Adipose tissue (tissue), 3 donors: ENCODE data around the gene TSNAX. TPM values are rescaled to one million over a fixed set of nuclear protein-coding genes. Genes with fewer than 3 reads are reported as not detected.
"Not testable (repeated sequence)": the region's sequence is repeated elsewhere in the genome, so short reads cannot be mapped to it uniquely, and the experiment has no call there.

Source experiments
- H3K27ac ChIP-seq: one replicate; pipeline ENCODE4 v1.5.1; 2013; ENCODE audit warnings: low read depth, low read length
- WGBS, 3 donors: extraction: QIAGEN DNeasy Blood & Tissue Kit; methylation state at CpG; one replicate each; pipeline ENCODE4 v1.1.7; 2013; 5-methylcytosine and 5-hydroxymethylcytosine counted together
- polyA plus RNA-seq, 3 donors: library from polyadenylated mRNA; stranded (reverse); fragments of 200-250 nt; gene quantifications; one replicate each; pipeline ENCODE4 v1.2.3, GENCODE V29; 2013
- donor health status: healthy with polysubstance abuse.
- donor health status: Bipolar disorder and iron deficiency.
- donor health status: healthy.

Gene TSNAX
- polyA plus RNA-seq, 3 donors, result 9.6 to 22.0 (median 20.2) TPM

GRCh38 chr1:231590453-231591198 is 62.2 kb downstream of the TSNAX start:
- H3K27ac ChIP-seq, result no peak overlapping the region
- WGBS, 3 donors, result 20 to 23% (median 22%) methylated on average over 12 of the region's 12 CpGs

- 75 to 77% (median 75%) methylated on average over 11 of the region's 11 CpGs for WGBS, 3 donors
- no peak overlapping the region for H3K27ac ChIP-seq
Measured at GRCh38 chr1:231591466-231591865, 63.0 kb downstream of the TSNAX start.

GRCh38 chr1:231592809-231593208 is 64.3 kb downstream of the TSNAX start:
- no peak overlapping the region for H3K27ac ChIP-seq
- 60 to 100% (median 96%) methylated on average over 1 of the region's 1 CpG for WGBS, 3 donors

- WGBS, 3 donors, result 88 to 94% (median 90%) methylated on average over 1 of the region's 1 CpG
- not testable (repeated sequence) for H3K27ac ChIP-seq
Measured at GRCh38 chr1:231593264-231593663, 64.8 kb downstream of the TSNAX start.

- H3K27ac ChIP-seq, result no peak overlapping the region
- WGBS, 3 donors, result 35 to 64% (median 42%) methylated on average over 2 of the region's 2 CpGs
Measured at GRCh38 chr1:231594123-231594522, 65.7 kb downstream of the TSNAX start.

GRCh38 chr1:231594749-231595148 is 66.3 kb downstream of the TSNAX start:
- H3K27ac ChIP-seq, result no peak overlapping the region
- 84 to 85% (median 85%) methylated on average over 4 of the region's 4 CpGs for WGBS, 3 donors

GRCh38 chr1:231596337-231596791 is 67.9 kb downstream of the TSNAX start:
- H3K27ac ChIP-seq, result no peak overlapping the region
- 29 to 42% (median 40%) methylated on average over 5 of the region's 5 CpGs for WGBS, 3 donors

- H3K27ac ChIP-seq, result no peak overlapping the region
Measured at GRCh38 chr1:231597971-231598370, 69.5 kb downstream of the TSNAX start.

GRCh38 chr1:231600458-231600976 is 72.0 kb downstream of the TSNAX start:
- no peak overlapping the region for H3K27ac ChIP-seq
- 36 to 54% (median 36%) methylated on average over 7 of the region's 7 CpGs for WGBS, 3 donors

More at GRCh38 chr1:231597971-231598370, 69.5 kb downstream of the TSNAX start:
- WGBS, 3 donors, result 73 to 85% (median 78%) methylated on average over 1 of the region's 1 CpG

- WGBS, 3 donors, result 32 to 61% (median 49%) methylated on average over 5 of the region's 5 CpGs
- H3K27ac ChIP-seq, result no peak overlapping the region
Measured at GRCh38 chr1:231601824-231602672, 73.6 kb downstream of the TSNAX start.

GRCh38 chr1:231602673-231602984 is 74.2 kb downstream of the TSNAX start:
- 86 to 96% (median 89%) methylated on average over 4 of the region's 4 CpGs for WGBS, 3 donors
- H3K27ac ChIP-seq, result no peak overlapping the region

GRCh38 chr1:231603598-231604275 is 75.3 kb downstream of the TSNAX start:
- no peak overlapping the region for H3K27ac ChIP-seq
- WGBS, 3 donors, result 27 to 32% (median 28%) methylated on average over 8 of the region's 8 CpGs

- 65 to 68% (median 65%) methylated on average over 2 of the region's 2 CpGs for WGBS, 3 donors
- H3K27ac ChIP-seq, result no peak overlapping the region
Measured at GRCh38 chr1:231604276-231604621, 75.8 kb downstream of the TSNAX start.

- H3K27ac ChIP-seq, result no peak overlapping the region
- 47 to 58% (median 56%) methylated on average over 8 of the region's 8 CpGs for WGBS, 3 donors
Measured at GRCh38 chr1:231605149-231606100, 77.0 kb downstream of the TSNAX start.

- 68 to 83% (median 81%) methylated on average over 4 of the region's 4 CpGs for WGBS, 3 donors
- no peak overlapping the region for H3K27ac ChIP-seq
Measured at GRCh38 chr1:231606712-231607111, 78.2 kb downstream of the TSNAX start.

GRCh38 chr1:231610388-231610787 is 81.9 kb downstream of the TSNAX start:
- H3K27ac ChIP-seq, result no peak overlapping the region
- 74 to 85% (median 80%) methylated on average over 2 of the region's 2 CpGs for WGBS, 3 donors

GRCh38 chr1:231611111-231611510 is 82.6 kb downstream of the TSNAX start:
- no peak overlapping the region for H3K27ac ChIP-seq
- WGBS, 3 donors, result 68 to 80% (median 78%) methylated on average over 5 of the region's 5 CpGs

GRCh38 chr1:231611851-231612250 is 83.4 kb downstream of the TSNAX start:
- 83 to 91% (median 86%) methylated on average over 5 of the region's 5 CpGs for WGBS, 3 donors
- H3K27ac ChIP-seq, result no peak overlapping the region
